WERI-Rb-1 (cell line): ENCODE measurements around the gene WNT11.

ENCODE experiments used
- DNase-seq: peaks from one replicate; pipeline ENCODE4 v3.0.0-alpha.2; 2020
- H3K27ac ChIP-seq: fragments of 250-450 bp; sonication (Bioruptor Pico); 2 replicates; pipeline ENCODE4 v1.5.1; 2020; ENCODE audit warnings: mild to moderate bottlenecking, moderate library complexity
- H3K27me3 ChIP-seq: fragments of 250-450 bp; sonication (Bioruptor Pico); 2 replicates; pipeline ENCODE4 v1.5.1; 2021; ENCODE audit warnings: mild to moderate bottlenecking, low read depth, moderate library complexity; ENCODE audit not compliant: insufficient read depth, severe bottlenecking
- H3K36me3 ChIP-seq: fragments of 250-450 bp; sonication (Bioruptor Pico); 2 replicates; pipeline ENCODE4 v1.5.1; 2020; ENCODE audit warnings: mild to moderate bottlenecking, moderate library complexity
- H3K4me3 ChIP-seq: 2 replicates; pipeline ENCODE4 v1.5.1; 2011; ENCODE audit warnings: low read depth, mild to moderate bottlenecking, control low read depth, low read length
- H3K9me3 ChIP-seq: fragments of 250-450 bp; sonication (Bioruptor Pico); 2 replicates; pipeline ENCODE4 v1.5.1; 2021; ENCODE audit warnings: mild to moderate bottlenecking, moderate library complexity; ENCODE audit not compliant: severe bottlenecking
- TF ChIP-seq, protein P1 (sequence below): IDR thresholded peaks from 2 replicates; pipeline ENCODE4 v1.5.1; 2011; ENCODE audit warnings: low read depth, mild to moderate bottlenecking, control low read depth, inconsistent platforms, low read length

Gene WNT11

GRCh38 chr11:76216536-76217325 lies 10.4 kb upstream of the WNT11 start:
- no peak overlapping the region for H3K4me3 ChIP-seq
- no peaks in the 10 kb centered on the region for H3K9me3 ChIP-seq
- no peak for DNase-seq
- no peak overlapping the region for H3K27ac ChIP-seq
- no peaks in the 10 kb centered on the region for H3K36me3 ChIP-seq
- TF ChIP-seq, protein P1, sequence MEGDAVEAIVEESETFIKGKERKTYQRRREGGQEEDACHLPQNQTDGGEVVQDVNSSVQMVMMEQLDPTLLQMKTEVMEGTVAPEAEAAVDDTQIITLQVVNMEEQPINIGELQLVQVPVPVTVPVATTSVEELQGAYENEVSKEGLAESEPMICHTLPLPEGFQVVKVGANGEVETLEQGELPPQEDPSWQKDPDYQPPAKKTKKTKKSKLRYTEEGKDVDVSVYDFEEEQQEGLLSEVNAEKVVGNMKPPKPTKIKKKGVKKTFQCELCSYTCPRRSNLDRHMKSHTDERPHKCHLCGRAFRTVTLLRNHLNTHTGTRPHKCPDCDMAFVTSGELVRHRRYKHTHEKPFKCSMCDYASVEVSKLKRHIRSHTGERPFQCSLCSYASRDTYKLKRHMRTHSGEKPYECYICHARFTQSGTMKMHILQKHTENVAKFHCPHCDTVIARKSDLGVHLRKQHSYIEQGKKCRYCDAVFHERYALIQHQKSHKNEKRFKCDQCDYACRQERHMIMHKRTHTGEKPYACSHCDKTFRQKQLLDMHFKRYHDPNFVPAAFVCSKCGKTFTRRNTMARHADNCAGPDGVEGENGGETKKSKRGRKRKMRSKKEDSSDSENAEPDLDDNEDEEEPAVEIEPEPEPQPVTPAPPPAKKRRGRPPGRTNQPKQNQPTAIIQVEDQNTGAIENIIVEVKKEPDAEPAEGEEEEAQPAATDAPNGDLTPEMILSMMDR = no peak
- peaks cover 3% of the 10 kb centered on the region for H3K27me3 ChIP-seq

DNA sequence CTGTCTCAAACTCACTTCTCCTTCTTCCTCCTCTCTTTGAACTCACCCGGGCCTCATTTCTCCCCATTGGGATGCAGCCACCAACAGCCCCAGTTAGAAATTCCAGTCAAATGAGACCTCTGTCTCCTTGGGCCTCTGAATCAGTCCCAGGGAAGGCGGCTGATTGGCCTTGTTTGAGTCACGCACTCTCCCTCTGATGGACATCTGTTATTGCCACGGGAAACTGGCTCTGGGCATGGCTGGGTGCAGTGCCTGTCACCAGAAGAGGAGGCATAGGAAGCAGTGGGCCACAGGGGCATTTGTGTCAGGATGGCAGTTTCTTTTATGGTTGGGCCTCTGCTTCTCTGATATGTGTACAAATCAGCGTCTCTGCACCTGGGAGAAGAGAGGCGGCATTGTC lies 9.6 kb upstream of the WNT11 start:
- TF ChIP-seq, protein P1 = no peak
- DNase-seq = no peak
- Histone ChIP-seq H3K4me3 (no peak overlapping the region), H3K9me3 (no peaks in the 10 kb centered on the region), H3K36me3 (no peaks in the 10 kb centered on the region), H3K27ac (no peak overlapping the region), H3K27me3 (peaks cover 11% of the 10 kb centered on the region)

- no peaks in the 10 kb centered on the region for H3K36me3 ChIP-seq
- no peak overlapping the region for H3K27ac ChIP-seq
- TF ChIP-seq, protein P1 = no peak
- DNase-seq = no peak
- H3K9me3 ChIP-seq = no peaks in the 10 kb centered on the region
- peaks cover 13% of the 10 kb centered on the region for H3K27me3 ChIP-seq
- H3K4me3 ChIP-seq = no peak overlapping the region
These were observed 8.8 kb upstream of the WNT11 start for GRCh38 chr11:76214968-76215548.

DNA sequence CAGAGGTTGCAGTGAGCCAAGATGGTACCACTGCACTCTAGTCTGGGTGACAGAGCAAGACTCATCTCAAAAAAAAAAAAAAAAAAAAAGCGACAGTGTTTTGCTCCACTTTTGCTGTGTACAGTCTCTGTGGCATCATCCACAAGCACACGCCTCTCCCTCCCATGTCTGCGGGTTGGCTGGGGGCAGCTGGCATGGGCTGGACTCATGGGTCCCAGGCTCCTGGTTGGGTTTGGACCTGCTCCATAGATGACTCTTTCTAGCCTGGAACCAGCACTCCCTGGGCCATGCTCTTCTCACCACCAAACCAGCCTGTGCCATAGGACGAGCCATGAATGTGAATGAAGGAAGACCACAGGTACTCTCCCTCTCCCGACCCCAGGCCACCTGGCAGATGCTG lies 7.9 kb upstream of the WNT11 start:
- Histone ChIP-seq H3K27ac (no peak overlapping the region), H3K9me3 (no peaks in the 10 kb centered on the region), H3K36me3 (no peaks in the 10 kb centered on the region), H3K27me3 (peaks cover 13% of the 10 kb centered on the region), H3K4me3 (no peak overlapping the region)
- DNase-seq = no peak
- TF ChIP-seq, protein P1 = no peak

DNA sequence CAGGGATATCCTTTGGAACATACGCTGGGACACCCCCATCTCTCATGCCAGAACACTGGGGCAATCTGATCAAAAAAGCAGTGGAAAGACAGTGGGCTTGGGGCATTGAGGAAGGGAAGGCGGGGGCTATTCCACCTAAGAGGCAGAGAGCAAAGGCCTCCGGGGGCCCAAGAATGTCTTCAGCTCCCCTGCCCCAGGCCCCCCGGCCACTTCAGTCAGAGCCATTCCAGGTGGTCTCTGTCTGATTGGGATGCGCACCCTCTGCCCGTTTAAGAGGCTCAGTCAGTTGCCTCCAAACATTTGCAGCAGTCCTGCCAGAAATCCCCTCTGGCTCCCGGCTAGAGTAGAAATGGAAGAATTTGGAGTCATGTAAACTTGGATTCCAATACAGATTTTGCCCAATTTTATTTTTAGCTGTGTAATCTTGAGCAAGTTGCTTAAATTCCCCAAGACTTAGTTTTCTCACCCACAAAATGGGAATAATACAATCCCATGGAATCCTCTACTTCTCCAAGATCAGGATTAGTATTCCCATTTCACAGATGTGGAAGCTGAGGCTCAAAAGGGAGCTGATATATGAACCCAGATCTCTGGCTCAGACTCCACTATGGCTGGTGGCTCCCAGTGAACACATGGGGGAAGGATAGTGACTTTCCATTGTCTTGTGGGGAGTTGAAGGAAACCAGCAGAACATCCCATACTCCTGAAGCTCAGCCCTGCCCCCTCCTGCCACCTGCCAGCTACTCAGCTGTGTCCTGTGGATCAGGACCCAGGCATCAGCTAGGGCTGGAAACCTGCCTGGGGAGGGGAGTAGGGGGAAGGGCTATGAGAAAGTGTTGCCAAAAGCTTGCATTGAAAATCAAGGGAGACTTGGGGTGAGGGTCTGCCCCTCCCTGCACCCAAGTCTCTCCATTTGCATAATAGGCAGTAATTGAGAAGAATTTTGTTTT lies 6.1 kb upstream of the WNT11 start:
- H3K4me3 ChIP-seq = no peak overlapping the region
- DNase-seq = no peak
- H3K36me3 ChIP-seq = no peaks in the 10 kb centered on the region
- H3K9me3 ChIP-seq = no peaks in the 10 kb centered on the region
- TF ChIP-seq, protein P1 = no peak
- H3K27me3 ChIP-seq = peaks cover 20% of the 10 kb centered on the region
- H3K27ac ChIP-seq = no peak overlapping the region
